Stimulated activated naive B cell treated with anti-CD40 and anti-IgM and Interleukin-4, amounts not matched to agents 10 μg/mL and 1 μg/mL and 100 μg/mL, for 72 hours (primary cell): Measurements from ENCODE around the gene NRXN3.

Experiments
- ATAC-seq, 2 donors: fragments of 150-1000 bp; cut with Tn5 transposase; replicated peaks; 2 replicates each; pipeline ENCODE4 v1.10.0; 2021; ENCODE audit warnings: moderate library complexity in 1 of 2
- DNase-seq: peaks from one replicate; pipeline ENCODE4 v3.0.0; 2021
- H3K27ac Mint-ChIP-seq: one replicate; pipeline ENCODE4 v1.8.0; 2022; ENCODE audit warnings: mild to moderate bottlenecking, mixed read lengths
- H3K27me3 Mint-ChIP-seq, 2 donors: one replicate each; pipeline ENCODE4 v1.8.0; 2022; ENCODE audit warnings: mixed read lengths in 2 of 2
- H3K36me3 Mint-ChIP-seq, 2 donors: one replicate each; pipeline ENCODE4 v1.8.0; 2022; ENCODE audit warnings: mixed read lengths in 2 of 2, mild to moderate bottlenecking in 1 of 2
- H3K4me1 Mint-ChIP-seq, 2 donors: one replicate each; pipeline ENCODE4 v1.8.0; 2022; ENCODE audit warnings: mixed read lengths in 2 of 2, mild to moderate bottlenecking in 1 of 2
- H3K4me3 Mint-ChIP-seq, 2 donors: one replicate each; pipeline ENCODE4 v1.8.0; 2022; ENCODE audit warnings: mild to moderate bottlenecking in 2 of 2, mixed read lengths in 2 of 2, moderate library complexity in 1 of 2
- H3K9me3 Mint-ChIP-seq, 2 donors: one replicate each; pipeline ENCODE4 v1.8.0; 2022; ENCODE audit warnings: mixed read lengths in 2 of 2, mild to moderate bottlenecking in 1 of 2

NRXN3 gene

DNA sequence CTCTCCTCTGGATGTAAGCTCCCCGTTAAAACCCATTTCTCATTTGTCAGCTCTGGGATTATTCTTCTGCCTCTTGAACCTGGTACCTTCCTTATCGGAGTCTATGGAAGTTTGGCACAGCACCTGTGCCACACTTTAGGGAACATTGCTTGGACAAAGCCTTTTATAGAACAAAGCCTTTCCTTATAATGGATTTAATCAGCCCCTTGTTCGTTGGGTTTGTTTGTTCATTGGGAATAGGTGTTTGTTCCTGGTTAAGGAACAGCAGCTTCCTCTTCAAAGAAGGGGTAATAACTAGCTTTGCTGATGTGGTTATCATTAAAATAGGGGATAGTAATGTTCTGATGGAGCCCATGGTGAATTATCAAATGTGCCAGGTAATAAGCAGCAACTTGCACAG lies 70.4 kb downstream of the NRXN3 start:
- ATAC-seq, result no peak

DNA sequence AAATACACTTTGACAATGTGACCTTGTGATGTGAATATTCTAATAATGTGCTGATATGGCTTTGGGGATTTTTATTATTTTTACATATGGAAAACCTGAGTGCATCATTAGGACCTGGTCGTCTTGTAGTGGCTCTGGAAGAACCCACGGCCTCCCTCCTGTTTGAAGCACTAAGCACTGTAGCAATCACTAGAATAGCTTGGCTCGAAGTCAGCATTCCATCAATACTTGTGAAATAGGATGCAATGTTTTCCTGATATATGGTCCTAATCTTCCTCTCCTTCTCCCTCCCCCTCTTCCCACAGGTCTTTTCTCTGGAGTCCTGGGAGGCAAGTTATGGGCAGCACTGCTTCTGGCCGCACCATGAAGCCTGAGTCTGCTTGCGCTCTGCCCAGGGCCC lies 71.9 kb downstream of the NRXN3 start:
- H3K27me3 Mint-ChIP-seq, result peaks cover 0 to 6% of the 10 kb centered on the region in 2 donors
- no peaks in the 10 kb centered on the region for H3K9me3 Mint-ChIP-seq
- H3K4me3 Mint-ChIP-seq, result no peak overlapping the region
- no peak for DNase-seq
- no peaks in the 10 kb centered on the region for H3K4me1 Mint-ChIP-seq
- no peak overlapping the region for H3K27ac Mint-ChIP-seq
- no peaks in the 10 kb centered on the region for H3K36me3 Mint-ChIP-seq
- no peak for ATAC-seq

More for the DNA sequence above, 70.4 kb downstream of the NRXN3 start:
- Mint-ChIP-seq H3K9me3 (no peaks in the 10 kb centered on the region), H3K4me1 (no peaks in the 10 kb centered on the region), H3K27me3 (peaks cover 0 to 6% of the 10 kb centered on the region in 2 donors), H3K27ac (no peak overlapping the region), H3K4me3 (no peak overlapping the region), H3K36me3 (no peaks in the 10 kb centered on the region)
- no peak for DNase-seq

DNA sequence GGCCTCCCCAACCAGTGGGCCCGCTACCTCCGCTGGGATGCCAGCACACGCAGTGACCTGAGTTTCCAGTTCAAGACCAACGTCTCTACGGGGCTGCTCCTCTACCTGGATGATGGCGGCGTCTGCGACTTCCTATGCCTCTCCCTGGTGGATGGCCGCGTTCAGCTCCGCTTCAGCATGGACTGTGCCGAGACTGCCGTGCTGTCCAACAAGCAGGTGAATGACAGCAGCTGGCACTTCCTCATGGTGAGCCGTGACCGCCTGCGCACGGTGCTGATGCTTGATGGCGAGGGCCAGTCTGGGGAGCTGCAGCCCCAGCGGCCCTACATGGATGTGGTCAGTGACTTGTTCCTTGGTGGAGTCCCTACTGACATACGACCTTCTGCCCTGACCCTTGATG lies 73.0 kb downstream of the NRXN3 start:
- DNase-seq, result no peak
- no peak overlapping the region for H3K27ac Mint-ChIP-seq
- no peaks in the 10 kb centered on the region for H3K36me3 Mint-ChIP-seq
- no peaks in the 10 kb centered on the region for H3K9me3 Mint-ChIP-seq
- H3K4me3 Mint-ChIP-seq, result no peak overlapping the region
- peaks cover 0 to 6% of the 10 kb centered on the region in 2 donors for H3K27me3 Mint-ChIP-seq
- ATAC-seq, result no peak
- H3K4me1 Mint-ChIP-seq, result no peaks in the 10 kb centered on the region

DNA sequence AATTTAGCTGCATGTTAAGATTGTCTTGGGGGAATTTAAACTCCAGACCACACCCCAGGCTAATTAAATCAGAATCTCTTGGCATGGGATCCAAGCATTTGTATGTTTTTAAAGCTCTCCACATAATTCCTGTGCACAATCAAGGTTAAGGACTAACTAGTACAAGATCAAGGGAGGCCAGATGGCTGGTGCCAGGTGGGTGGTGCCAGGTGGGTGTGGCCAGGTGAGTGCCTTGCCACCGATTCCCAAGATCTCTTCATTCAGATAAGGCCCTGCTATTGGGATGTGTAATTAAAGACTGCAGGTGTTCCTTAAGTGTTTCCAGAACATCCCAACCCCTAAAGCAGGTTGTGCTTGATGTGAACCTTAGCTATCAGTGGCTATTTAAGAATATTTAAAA lies 75.1 kb downstream of the NRXN3 start:
- no peak overlapping the region for H3K4me3 Mint-ChIP-seq
- ATAC-seq (no peak), DNase-seq (no peak)
- H3K27ac Mint-ChIP-seq, result no peak overlapping the region
- H3K27me3 Mint-ChIP-seq, result peaks cover 0 to 6% of the 10 kb centered on the region in 2 donors
- H3K9me3 Mint-ChIP-seq, result no peaks in the 10 kb centered on the region
- no peaks in the 10 kb centered on the region for H3K36me3 Mint-ChIP-seq
- no peaks in the 10 kb centered on the region for H3K4me1 Mint-ChIP-seq

DNA sequence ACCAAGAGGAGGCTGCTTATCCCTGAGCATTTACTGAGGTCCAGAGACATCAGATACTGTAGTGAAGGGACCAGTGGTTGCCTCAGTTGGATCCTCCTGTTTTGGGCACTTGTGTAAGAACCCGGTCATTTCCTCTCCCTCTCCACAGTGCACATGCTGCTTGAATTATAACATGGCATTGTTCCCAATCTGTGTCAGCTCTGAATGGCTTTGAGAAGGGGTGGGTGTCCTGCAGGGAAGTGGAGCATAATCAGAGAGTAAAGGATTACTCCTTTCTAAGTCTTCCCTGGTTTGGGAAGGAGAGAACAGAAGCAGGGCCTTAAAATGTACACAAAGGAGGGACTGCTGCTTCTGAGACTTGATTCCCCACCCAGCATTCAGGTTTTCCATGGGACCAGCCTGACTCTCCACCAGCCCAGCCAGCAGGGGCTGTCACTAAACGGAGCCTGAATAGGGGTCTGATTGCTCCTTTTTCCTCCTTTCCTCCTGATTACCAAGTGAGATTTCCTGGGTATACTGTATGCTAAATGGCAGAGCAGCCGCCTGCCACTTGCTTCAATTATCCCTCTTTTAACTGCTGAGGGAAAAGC lies 78.4 kb downstream of the NRXN3 start:
- ATAC-seq, result no peak
- Mint-ChIP-seq H3K36me3 (no peaks in the 10 kb centered on the region), H3K9me3 (no peaks in the 10 kb centered on the region), H3K27me3 (no peaks in the 10 kb centered on the region), H3K4me1 (no peaks in the 10 kb centered on the region), H3K4me3 (no peak overlapping the region), H3K27ac (no peak overlapping the region)
- no peak for DNase-seq

DNA sequence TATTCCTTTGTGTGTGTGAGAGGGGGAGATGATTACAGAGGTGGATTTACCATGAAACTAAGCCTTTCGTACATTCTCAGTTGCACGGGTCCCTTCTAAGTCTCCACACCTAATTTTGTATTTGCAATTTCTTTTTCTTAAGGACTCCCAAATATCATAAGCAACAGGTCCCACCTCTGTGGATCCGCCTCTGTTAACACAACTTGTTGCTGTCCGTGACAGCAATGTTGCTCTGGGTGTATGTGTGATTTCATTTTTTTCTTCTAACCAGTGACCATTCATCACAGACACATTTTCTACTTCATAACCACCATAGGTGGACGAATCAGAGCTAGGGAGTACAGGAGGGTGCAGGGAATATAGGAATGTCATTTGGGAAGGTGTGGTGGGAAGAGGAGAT lies 81.1 kb downstream of the NRXN3 start:
- H3K4me3 Mint-ChIP-seq, result no peak overlapping the region
- no peaks in the 10 kb centered on the region for H3K27me3 Mint-ChIP-seq
- H3K9me3 Mint-ChIP-seq, result no peaks in the 10 kb centered on the region
- DNase-seq (no peak), ATAC-seq (no peak)
- H3K4me1 Mint-ChIP-seq, result peaks cover 0 to 2% of the 10 kb centered on the region in 2 donors
- H3K27ac Mint-ChIP-seq, result no peak overlapping the region
- H3K36me3 Mint-ChIP-seq, result no peaks in the 10 kb centered on the region

DNA sequence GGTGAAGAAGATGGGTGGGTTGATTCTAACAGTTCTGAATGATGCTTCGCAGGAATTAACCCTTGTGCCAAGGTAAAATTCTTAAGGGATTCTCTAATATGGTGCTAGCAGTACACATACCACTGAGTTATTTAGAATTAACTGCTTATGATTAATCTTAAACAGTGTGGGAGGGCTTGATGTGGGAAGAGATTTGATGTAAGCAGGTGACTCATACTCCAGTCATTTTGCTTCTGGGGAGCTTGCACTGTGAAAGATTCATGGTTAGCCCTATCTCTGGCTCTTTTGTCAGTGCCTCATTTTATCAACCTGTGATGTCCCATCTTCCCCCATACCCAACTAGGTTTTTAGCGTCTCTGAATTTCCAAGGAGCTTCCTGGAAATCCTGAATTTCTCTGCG lies 83.8 kb downstream of the NRXN3 start:
- ATAC-seq, result peak; percentile 59 to 80
- Mint-ChIP-seq H3K36me3 (no peaks in the 10 kb centered on the region), H3K27ac (no peak overlapping the region)

DNA sequence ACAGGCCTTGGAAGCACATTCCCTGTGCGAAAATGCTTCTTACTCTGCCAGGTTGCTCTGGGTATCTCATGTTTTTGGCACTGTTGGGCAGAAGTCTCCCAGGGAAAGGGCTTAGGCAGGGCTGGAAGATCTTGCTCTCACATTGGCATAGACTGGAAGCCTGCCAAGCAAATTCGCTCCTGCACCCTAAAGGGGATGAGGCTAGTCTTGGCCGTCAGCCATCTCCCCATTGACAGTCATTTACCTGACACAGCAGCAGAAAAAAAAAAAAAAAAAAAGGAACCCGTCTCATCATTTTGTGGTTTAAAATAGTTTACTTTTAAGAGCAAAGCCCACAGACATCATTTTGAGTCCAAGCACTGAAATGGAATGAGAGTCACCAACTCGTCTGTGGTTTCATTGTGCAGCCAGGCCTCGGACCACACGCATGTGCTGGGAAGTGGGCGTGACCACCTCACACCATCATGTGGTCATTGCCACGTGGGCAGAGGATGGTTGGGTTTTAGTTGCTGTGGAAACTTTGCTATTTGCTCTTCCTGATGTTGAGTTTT lies 84.8 kb downstream of the NRXN3 start:
- Mint-ChIP-seq H3K27ac (no peak overlapping the region), H3K9me3 (no peaks in the 10 kb centered on the region), H3K4me1 (peaks cover 0 to 2% of the 10 kb centered on the region in 2 donors), H3K4me3 (no peak overlapping the region), H3K36me3 (no peaks in the 10 kb centered on the region), H3K27me3 (no peaks in the 10 kb centered on the region)
- DNase-seq (peak; percentile 9), ATAC-seq (peak; percentile 72 to 74)

More for the DNA sequence above, 83.8 kb downstream of the NRXN3 start:
- Mint-ChIP-seq H3K4me1 (peaks cover 0 to 2% of the 10 kb centered on the region in 2 donors), H3K9me3 (no peaks in the 10 kb centered on the region), H3K27me3 (no peaks in the 10 kb centered on the region), H3K4me3 (no peak overlapping the region)
- DNase-seq, result no peak

DNA sequence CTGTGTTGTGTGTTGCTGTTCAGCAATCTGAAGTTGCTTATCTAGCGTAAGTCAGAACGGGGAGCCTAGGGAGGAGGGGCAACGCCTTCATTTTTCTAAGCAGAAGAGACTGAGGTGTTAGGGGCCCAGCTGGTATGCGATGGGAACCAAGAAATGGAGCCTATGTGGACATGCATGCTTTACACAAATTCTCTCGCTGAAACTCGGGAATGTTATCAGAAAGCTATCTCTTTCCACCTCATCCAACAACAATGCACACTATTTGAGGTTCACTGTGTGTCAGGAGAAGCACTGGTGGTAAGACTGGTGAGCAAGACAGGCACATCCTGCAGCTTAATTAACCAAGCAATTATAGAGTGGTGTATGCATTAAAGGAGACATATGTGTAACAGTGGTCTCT lies 89.7 kb downstream of the NRXN3 start:
- no peak for DNase-seq
- no peak overlapping the region for H3K27ac Mint-ChIP-seq
- H3K4me3 Mint-ChIP-seq, result no peak overlapping the region
- H3K9me3 Mint-ChIP-seq, result no peaks in the 10 kb centered on the region
- ATAC-seq, result no peak
- H3K4me1 Mint-ChIP-seq, result peaks cover 0 to 2% of the 10 kb centered on the region in 2 donors
- H3K27me3 Mint-ChIP-seq, result no peaks in the 10 kb centered on the region
- H3K36me3 Mint-ChIP-seq, result no peaks in the 10 kb centered on the region

DNA sequence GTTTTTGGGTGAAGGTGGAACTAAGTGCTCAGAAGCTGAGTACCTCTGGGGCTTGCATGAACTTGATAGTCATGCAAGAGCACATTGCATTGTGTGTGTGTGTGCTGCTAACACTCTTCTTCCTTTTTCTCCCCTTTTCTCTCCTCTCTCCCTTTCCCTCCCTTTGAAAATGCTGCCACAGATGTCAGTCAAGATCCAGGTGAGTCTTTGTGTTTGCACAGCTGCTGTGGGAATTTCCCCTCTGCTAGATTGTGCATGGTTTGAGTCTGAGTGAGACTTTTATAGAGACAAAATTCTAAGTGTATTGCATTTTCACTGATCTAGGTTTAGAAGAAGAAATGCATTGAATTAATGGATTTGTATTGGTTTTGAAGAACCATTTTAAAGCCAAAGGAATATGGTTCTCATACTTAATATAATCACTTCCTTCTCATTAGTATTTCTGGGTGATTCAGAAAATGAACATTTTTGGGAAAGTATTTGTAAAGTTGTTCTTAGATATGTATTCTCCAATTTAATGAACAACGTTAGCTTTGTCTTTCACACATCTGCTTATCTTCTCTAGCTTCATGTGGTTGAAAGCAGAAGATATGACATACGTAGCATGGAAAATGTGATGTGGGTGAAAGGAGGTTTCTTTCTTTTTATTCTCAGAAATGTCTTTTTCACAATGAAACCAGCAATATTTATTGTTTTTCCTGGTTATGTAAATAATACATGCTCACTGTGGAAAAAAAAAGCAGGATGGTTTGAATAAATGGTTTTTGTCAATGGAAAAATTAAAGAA lies 108.5 kb downstream of the NRXN3 start:
- no peak overlapping the region for H3K4me3 Mint-ChIP-seq
- H3K4me1 Mint-ChIP-seq, result no peaks in the 10 kb centered on the region
- H3K36me3 Mint-ChIP-seq, result no peaks in the 10 kb centered on the region
- H3K27me3 Mint-ChIP-seq, result no peaks in the 10 kb centered on the region
- H3K9me3 Mint-ChIP-seq, result no peaks in the 10 kb centered on the region
- DNase-seq, result no peak
- no peak overlapping the region for H3K27ac Mint-ChIP-seq
- ATAC-seq, result no peak

DNA sequence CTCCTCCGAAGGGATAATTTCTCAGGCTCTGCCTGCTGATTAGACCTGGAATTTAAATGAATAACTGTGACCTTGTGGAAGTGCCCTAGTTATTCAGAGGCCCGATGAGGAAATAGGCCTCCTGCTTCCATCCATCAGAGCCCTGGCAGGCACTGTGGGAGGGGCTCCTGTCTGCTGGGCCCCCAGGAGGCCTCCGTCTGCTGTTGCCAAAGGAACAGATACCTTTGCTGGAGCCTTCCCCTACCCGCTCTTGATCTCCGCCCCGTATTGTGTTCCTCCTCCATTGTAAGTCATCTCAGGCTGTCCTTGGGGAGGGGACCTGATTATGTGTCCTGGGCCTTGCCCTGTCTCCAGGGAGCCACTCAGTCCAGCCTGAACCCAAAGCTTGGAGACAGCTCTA lies 112.3 kb downstream of the NRXN3 start:
- Mint-ChIP-seq H3K4me1 (no peaks in the 10 kb centered on the region), H3K9me3 (no peaks in the 10 kb centered on the region), H3K36me3 (no peaks in the 10 kb centered on the region), H3K27me3 (peaks cover 0 to 4% of the 10 kb centered on the region in 2 donors), H3K4me3 (no peak overlapping the region), H3K27ac (no peak overlapping the region)
- DNase-seq (no peak), ATAC-seq (no peak)

DNA sequence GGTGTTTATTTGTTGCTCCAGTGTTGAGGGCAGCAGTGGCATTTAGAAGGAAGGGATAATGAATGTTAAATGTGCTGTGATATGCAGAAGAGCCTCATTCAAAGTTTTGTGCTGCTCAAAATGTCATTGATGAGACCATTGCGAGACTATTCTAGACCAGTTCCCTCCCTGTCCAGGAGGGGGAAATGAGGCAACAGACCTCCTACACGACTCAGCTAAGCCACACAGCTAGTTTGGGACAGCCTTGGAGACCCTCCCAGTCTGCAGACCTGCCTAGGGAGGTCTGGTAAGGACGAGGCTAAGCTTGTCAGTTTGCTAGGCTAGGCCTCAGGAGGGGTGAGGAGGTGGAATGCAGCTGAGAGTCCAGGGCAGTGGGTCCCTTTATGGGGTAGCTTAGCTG lies 116.0 kb downstream of the NRXN3 start:
- H3K27ac Mint-ChIP-seq, result no peak overlapping the region
- no peaks in the 10 kb centered on the region for H3K4me1 Mint-ChIP-seq
- H3K36me3 Mint-ChIP-seq, result no peaks in the 10 kb centered on the region
- H3K27me3 Mint-ChIP-seq, result peaks cover 0 to 4% of the 10 kb centered on the region in 2 donors
- ATAC-seq (no peak), DNase-seq (no peak)
- H3K9me3 Mint-ChIP-seq, result no peaks in the 10 kb centered on the region
- no peak overlapping the region for H3K4me3 Mint-ChIP-seq

DNA sequence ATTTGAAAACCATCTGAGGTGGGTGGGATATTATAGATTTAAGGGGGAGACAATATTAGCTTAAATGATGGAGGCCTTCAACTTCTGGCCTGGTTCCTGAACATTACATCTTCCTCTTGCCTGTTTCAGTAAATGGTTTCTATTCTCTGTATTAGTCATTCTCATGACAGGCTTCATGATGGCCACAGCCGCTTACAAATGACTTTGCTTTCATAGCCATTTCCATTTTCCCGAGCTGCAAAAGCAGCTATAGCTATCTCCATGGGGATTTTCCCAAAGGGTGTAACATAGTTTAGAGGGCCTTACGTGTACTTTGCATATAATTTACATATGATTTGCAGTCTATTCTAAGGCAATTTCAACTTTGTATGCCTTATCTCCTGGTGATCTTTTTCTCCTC lies 121.8 kb downstream of the NRXN3 start:
- no peak for DNase-seq
- Mint-ChIP-seq H3K4me3 (no peak overlapping the region), H3K9me3 (no peaks in the 10 kb centered on the region), H3K36me3 (no peaks in the 10 kb centered on the region), H3K27ac (no peak overlapping the region), H3K4me1 (no peaks in the 10 kb centered on the region), H3K27me3 (peaks cover 10 to 17% of the 10 kb centered on the region in 2 donors)
- ATAC-seq, result peak; percentile 53 to 69

DNA sequence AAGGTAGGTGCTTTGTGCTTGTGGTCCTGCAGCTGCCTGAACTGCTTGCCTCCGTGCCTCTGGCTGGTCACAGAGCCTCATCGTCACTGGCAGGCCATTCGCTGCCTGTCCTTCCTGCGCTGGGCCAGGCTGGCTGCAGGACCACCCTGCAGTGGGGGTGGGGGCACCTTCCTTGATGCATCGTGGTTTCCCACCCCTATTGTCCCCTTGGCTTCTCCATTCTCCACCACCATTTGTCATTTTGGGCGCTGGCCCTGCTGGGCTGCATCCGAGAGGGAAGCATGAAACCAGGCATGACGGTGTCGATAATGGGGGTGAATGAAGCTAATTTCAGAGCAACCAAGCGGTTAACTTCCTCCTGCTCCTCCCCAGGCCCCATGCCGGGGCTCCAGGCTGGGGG lies 127.7 kb downstream of the NRXN3 start:
- Mint-ChIP-seq H3K4me3 (no peak overlapping the region), H3K4me1 (no peaks in the 10 kb centered on the region), H3K36me3 (no peaks in the 10 kb centered on the region), H3K27me3 (peaks cover 10 to 24% of the 10 kb centered on the region in 2 donors), H3K27ac (no peak overlapping the region), H3K9me3 (no peaks in the 10 kb centered on the region)
- no peak for DNase-seq
- ATAC-seq, result no peak

DNA sequence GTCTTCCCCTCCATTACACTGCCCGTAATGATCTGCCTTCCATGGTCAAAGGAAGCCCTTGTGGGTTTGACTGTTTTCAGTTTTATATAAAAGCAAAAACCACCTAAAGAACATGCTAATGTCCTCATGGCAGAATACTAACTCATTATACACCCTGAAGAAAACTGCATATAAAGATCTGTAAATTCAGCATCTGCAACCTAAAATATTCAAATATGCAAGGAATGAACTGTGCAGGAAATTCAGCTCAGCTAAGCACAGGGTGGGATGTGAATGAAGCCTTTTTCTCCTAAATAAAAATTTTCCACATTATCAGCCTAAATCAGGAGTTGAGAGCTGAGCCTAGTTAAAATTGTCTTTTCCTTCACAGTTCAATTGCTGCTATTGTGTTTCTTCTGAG lies 128.1 kb downstream of the NRXN3 start:
- DNase-seq (no peak), ATAC-seq (no peak)
- Mint-ChIP-seq H3K36me3 (no peaks in the 10 kb centered on the region), H3K9me3 (no peaks in the 10 kb centered on the region), H3K27me3 (peaks cover 8 to 22% of the 10 kb centered on the region in 2 donors), H3K27ac (no peak overlapping the region), H3K4me3 (no peak overlapping the region), H3K4me1 (no peaks in the 10 kb centered on the region)
